Measurements from ENCODE around the gene AKAP3. TPM values are rescaled to one million over a fixed set of nuclear protein-coding genes. Genes with fewer than 3 reads are reported as not detected.

AKAP3 gene
- total and polyA plus RNA-seq, 2 of the 8 experiments (the other 6 are each of a cell fraction or from before 2014, with no cell fraction given), result 0.54 to 1.0 TPM

GRCh38 chr12:4584281-4584680, 64.6 kb downstream of the AKAP3 start:
- ChIA-PET POLR2A (ENCODE audit: partially characterized antibody) (no interaction called here), CTCF (ENCODE audit: partially characterized antibody) (interaction anchor here (1.3 to 3.9 kb wide), 2 partner anchors 10 to 20 kb away, joined by 3 to 13 read pairs; no protein-coding TSS in a partner anchor)
- no peak for FAIRE-seq
- TF ChIP-seq POU5F1 (IDR thresholded peaks at IDR 0.05; ENCODE audit: low read depth, low read length) (no peak), SP1 (IDR thresholded peaks at IDR 0.05; ENCODE audit: low read depth, low read length) (0 out of 2 replicates have a peak, but pooled peaks have one; percentile 31), TAF7 (optimal IDR thresholded peaks at IDR 0.05; ENCODE audit: borderline replicate concordance, low read depth, low read length) (no peak), TCF12 (IDR thresholded peaks at IDR 0.05; ENCODE audit: low read depth, low read length) (0 out of 2 replicates have a peak, but pooled peaks have one; percentile 81)

More at GRCh38 chr12:4584281-4584680, 64.6 kb downstream of the AKAP3 start:
- Histone ChIP-seq H3K27ac (ENCODE audit: low read depth, low read length) (no peak overlapping the region), H2BK20ac (ENCODE audit: low read length) (0 out of 2 replicates have a peak overlapping the region, but pooled peaks have one; percentile 3), H3K4me1 (replicated peaks in 1 of 4; ENCODE audit: control insufficient read depth in 3 of 4, insufficient read depth in 4 of 4, low read length in 3 of 4) (peaks cover 0 to 10% (median 2%) of the 10 kb centered on the region in 4 experiments; a peak in 3 of 7 replicates), H3K56ac (replicated peaks; ENCODE audit: insufficient read length, low read depth, low read length) (no peak overlapping the region), H3K4me3 (ENCODE audit: extremely low read depth in 1 of 4, insufficient read depth in 2 of 4, low read depth in 3 of 4, low read length in 4 of 4) (peak overlapping the region in 1 of 4 experiments; percentile 3; a peak in 1 of 8 replicates), H3K23me2 (ENCODE audit: low read depth, low read length) (no peaks in the 10 kb centered on the region), H2AK5ac (ENCODE audit: low read depth, low read length) (no peak overlapping the region), H4K91ac (replicated peaks; ENCODE audit: insufficient read length, low read length) (no peak overlapping the region), H3K23ac (ENCODE audit: insufficient read length) (no peak overlapping the region), H2BK5ac (ENCODE audit: low read depth, low read length) (no peak overlapping the region), H2BK15ac (ENCODE audit: low read length) (no peak overlapping the region), H2BK12ac (ENCODE audit: low read depth, low read length) (no peak overlapping the region), H3K36me3 (ENCODE audit: control insufficient read depth in 2 of 4, insufficient read depth in 4 of 4, low read length in 3 of 4) (no peaks in the 10 kb centered on the region), H3K9me3 (ENCODE audit: insufficient read depth in 2 of 2, low read depth in 1 of 2, low read length in 1 of 2) (no peaks in the 10 kb centered on the region), H3K79me2 (ENCODE audit: control insufficient read depth in 1 of 2, insufficient read depth in 2 of 2, low read length in 2 of 2) (no peaks in the 10 kb centered on the region), H4K5ac (ENCODE audit: insufficient read length, low read depth, low read length) (no peak overlapping the region), H3K4me2 (ENCODE audit: insufficient read depth in 1 of 2, low read depth in 2 of 2, low read length in 2 of 2) (no peak overlapping the region), H3K9ac (replicated peaks in 1 of 4; ENCODE audit: extremely low read depth in 1 of 4, low read depth in 3 of 4, low read length in 3 of 4) (no peak overlapping the region), H3K4ac (replicated peaks; ENCODE audit: insufficient read length, low read depth, low read length) (no peak overlapping the region), H4K20me1 (replicated peaks in 1 of 2; ENCODE audit: control insufficient read depth in 1 of 2, insufficient read depth in 2 of 2, low read length in 2 of 2) (no peaks in the 10 kb centered on the region), H3K79me1 (ENCODE audit: low read depth, low read length) (no peaks in the 10 kb centered on the region), H2BK120ac (replicated peaks; ENCODE audit: low read depth, low read length) (no peak overlapping the region), H3K27me3 (replicated peaks in 1 of 4; ENCODE audit: control insufficient read depth in 3 of 4, extremely low read depth in 1 of 4, insufficient read depth in 3 of 4, low read length in 3 of 4) (no peaks in the 10 kb centered on the region; a peak in 1 of 7 replicates), H4K8ac (ENCODE audit: extremely low read depth, insufficient read depth, low read length) (no peak overlapping the region), H3K14ac (ENCODE audit: insufficient read length) (no peak overlapping the region), H2AFZ (ENCODE audit: low read length) (no peak overlapping the region), H3K18ac (ENCODE audit: extremely low read depth, low read length) (no peak overlapping the region)
- WGBS, 2 experiments (ENCODE audit: extremely low coverage in 1 of 2, insufficient coverage in 1 of 2, insufficient read length in 1 of 2, insufficient replicate concordance in 2 of 2, low coverage in 1 of 2, low lambda C conversion rate in 2 of 2, missing lambda C conversion rate in 1 of 2), result 93% methylated on average over 4 of the region's 6 CpGs; no CpG with 5 or more reads in 1 of the 2 experiments
- DNase-seq (ENCODE audit: low read depth in 1 of 2, low spot score in 2 of 2), result peak in 1 of 2 experiments; percentile 34
